RWPE1 (cell line): ENCODE data around the gene NUDT16L1.

ENCODE experiments used
- CTCF ChIA-PET: fragments of 350-600 bp; sonication (Branson Sonifier 250); formaldehyde crosslinking; extraction: SDS; loops from one replicate; lab custom pipeline; 2021; lab: Yijun Ruan, JAX
- POLR2A ChIA-PET: fragments of 400-600 bp; formaldehyde crosslinking; extraction: SDS; loops from one replicate; lab custom pipeline; 2020; ENCODE audit warnings: antibody characterized with exemption; ENCODE audit not compliant: low non-redundant PET; lab: Yijun Ruan, JAX
- DNase-seq: peaks from one replicate; pipeline ENCODE4 v3.0.0; 2012; ENCODE audit warnings: low spot score
- H3K27ac ChIP-seq: fragments of 450-650 bp; 2 replicates; pipeline ENCODE4 v1.5.1; 2017
- TF ChIP-seq, protein P1 (sequence below): fragments of 450-650 bp; conservative IDR thresholded peaks from 2 replicates; pipeline ENCODE4 v1.5.1; 2017; ENCODE audit warnings: low read depth, mild to moderate bottlenecking

Gene NUDT16L1

DNA sequence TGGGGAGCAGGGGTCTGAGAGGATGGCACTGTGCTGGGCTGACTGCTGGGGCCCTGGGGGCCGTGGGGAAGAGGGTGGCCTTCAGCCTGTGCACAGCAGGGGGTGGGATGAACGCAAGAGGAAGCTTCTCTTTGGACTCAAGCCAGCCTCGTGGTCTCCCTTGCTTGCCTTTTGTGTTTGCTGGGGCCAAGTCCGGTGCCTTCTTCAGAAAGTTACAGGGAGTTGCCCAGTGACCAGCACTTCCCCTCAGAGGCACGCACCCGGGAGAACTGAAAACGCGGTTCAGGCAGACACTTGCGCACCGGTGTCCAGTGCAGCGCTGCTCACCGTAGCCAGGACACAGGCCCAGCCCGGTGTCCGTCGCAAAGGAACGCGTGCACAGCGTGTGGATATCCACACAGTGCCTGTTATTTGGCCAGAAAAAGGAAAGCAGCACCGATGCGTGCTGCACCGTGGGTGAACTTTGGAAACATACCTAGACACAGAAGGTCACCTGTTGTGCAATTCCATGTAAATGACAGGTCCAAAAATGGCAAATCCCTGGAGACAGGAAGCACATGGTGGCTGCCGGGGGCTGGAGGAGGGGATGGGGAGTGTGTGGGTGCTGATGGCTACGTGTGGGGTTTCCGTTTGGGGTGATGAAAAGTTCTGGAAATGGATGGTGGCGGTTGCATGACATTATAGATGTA is 29.4 kb upstream of the NUDT16L1 start:
- CTCF ChIA-PET = no interaction called here
- DNase-seq = no peak
- TF ChIP-seq, protein P1, sequence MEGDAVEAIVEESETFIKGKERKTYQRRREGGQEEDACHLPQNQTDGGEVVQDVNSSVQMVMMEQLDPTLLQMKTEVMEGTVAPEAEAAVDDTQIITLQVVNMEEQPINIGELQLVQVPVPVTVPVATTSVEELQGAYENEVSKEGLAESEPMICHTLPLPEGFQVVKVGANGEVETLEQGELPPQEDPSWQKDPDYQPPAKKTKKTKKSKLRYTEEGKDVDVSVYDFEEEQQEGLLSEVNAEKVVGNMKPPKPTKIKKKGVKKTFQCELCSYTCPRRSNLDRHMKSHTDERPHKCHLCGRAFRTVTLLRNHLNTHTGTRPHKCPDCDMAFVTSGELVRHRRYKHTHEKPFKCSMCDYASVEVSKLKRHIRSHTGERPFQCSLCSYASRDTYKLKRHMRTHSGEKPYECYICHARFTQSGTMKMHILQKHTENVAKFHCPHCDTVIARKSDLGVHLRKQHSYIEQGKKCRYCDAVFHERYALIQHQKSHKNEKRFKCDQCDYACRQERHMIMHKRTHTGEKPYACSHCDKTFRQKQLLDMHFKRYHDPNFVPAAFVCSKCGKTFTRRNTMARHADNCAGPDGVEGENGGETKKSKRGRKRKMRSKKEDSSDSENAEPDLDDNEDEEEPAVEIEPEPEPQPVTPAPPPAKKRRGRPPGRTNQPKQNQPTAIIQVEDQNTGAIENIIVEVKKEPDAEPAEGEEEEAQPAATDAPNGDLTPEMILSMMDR = no peak
- peak overlapping the region; percentile 81 for H3K27ac ChIP-seq
- POLR2A ChIA-PET = no interaction called here

- DNase-seq = peak; percentile 46
- TF ChIP-seq, protein P1 = no peak
- ChIA-PET CTCF (interaction anchor here (0.6 kb wide), 1 partner anchor 55 kb away, joined by 4 read pairs; no protein-coding TSS in a partner anchor), POLR2A (no interaction called here)
- peak overlapping the region; percentile 81 for H3K27ac ChIP-seq
Observed at GRCh38 chr16:4664538-4665418, 28.6 kb upstream of the NUDT16L1 start.

GRCh38 chr16:4666537-4667202 is 26.7 kb upstream of the NUDT16L1 start:
- TF ChIP-seq, protein P1 = no peak
- no peak for DNase-seq
- peak overlapping the region; percentile 81; the same call in 1 of the 2 replicates for H3K27ac ChIP-seq
- ChIA-PET CTCF (no interaction called here), POLR2A (no interaction called here)

DNA sequence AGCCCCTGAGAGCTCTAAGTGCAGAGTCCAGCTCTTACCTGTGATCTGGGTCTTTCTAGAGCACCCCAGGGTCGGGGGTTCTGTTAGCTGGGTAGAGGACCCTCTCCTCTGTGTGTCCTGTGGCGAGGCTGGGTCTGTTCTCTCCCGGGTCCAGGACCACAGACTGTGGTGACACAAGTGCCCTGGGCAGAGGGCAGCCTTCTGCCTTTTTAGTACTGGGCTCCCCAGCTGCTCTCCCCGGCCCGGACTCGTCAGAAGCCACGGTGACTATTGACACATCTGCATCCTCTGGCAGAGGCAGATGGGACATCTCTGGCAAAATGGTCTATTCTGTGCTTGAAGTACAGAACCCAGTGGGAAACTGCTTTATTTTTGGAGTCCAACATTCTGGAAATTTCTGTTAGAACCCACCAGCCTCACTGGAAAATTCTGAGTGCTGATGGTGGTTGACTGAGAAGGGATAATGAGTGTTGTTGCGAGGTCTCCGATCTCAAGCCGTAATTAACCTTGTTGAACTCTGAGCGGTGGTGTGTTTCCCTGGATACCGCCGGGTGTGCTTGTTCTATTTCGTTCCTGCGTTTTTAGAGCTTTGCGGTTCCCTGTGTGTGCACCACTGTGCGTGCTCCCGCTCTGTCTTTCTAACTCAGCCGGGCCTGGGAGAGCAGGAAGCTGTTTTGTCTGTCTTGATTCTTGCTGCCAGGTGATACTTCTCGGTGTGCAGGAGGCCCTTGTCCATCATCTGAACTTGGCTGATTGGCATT is 26.0 kb upstream of the NUDT16L1 start:
- H3K27ac ChIP-seq = peak overlapping the region; percentile 13; the same call in 1 of the 2 replicates
- TF ChIP-seq, protein P1 = no peak

DNA sequence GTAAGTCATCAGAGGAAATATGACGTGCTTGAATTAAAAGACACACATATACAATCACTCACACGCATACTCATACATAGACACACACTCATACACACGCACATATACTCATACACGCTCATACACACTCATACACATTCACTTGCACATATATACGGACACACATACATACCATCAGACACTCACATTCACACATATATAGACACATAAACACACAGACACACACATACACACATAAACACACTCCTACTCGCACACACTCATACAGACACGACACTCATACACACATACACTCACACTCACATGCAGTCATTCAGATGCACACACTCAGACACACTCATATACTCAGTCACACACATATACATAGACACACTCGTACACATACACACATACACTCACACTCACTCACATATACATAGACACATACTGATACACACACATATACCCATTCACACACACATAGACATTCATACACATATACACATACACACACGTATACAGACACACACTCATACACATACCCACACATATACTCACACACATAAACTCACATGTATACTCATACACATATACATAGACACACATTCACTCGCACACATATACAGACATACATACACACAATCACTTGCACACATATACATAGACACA is 24.9 kb upstream of the NUDT16L1 start:
- TF ChIP-seq, protein P1 = no peak
- ChIA-PET CTCF (no interaction called here), POLR2A (no interaction called here)
- no peak overlapping the region for H3K27ac ChIP-seq
- DNase-seq = no peak

More for the DNA sequence above, 26.0 kb upstream of the NUDT16L1 start:
- POLR2A ChIA-PET = no interaction called here
- DNase-seq = no peak
- CTCF ChIA-PET = no interaction called here
